ENCODE data around the gene ZNF273.
"Not testable (repeated sequence)": the region's sequence is repeated elsewhere in the genome, so short reads cannot be mapped to it uniquely, and the experiment has no call there.

ZNF273 gene

DNA sequence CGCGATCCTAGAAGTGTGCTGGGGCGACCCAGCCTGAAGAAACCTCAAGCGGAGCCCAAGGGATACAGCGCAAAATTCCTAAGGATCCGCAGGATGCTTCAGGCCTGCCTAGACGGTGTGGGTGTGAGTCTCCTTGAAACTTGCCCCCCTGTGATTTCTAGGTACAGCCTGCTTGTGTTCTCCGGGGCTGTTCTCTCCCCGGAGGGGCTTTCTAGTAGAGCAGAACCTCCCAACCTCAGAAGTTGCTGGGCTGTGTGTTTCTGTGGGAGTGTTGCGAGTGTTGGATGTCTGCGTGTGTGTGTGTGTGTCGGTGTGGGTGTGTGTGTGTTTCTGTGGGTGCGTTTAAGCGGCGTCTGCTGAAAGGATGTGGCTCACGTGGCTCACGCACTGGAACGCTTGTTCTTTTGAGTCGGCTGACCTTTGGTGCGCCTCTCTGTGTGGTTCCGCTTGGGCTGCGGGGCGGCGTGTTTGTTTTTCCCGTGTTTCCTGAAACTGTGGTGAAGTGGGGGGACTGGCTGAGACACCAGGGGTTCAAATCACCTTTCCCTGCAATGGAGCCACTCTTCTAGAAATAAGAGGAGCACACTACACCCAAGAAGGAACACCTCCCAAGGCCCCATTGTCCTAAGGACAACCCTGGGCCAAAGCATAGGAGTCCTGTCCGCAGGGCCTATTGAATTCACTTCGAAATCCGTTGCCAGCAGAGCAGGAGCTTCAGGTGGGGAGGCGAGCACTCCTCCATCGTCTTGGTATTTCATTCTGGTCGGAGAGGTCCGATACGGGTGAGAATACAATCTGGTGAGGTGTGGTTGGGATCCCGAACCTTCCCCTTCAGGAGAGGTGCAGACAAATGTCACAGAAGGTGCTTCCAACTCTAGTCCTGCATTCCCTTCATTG lies 25.1 kb upstream of the ZNF273 start:
- no peak for DNase-seq

DNA sequence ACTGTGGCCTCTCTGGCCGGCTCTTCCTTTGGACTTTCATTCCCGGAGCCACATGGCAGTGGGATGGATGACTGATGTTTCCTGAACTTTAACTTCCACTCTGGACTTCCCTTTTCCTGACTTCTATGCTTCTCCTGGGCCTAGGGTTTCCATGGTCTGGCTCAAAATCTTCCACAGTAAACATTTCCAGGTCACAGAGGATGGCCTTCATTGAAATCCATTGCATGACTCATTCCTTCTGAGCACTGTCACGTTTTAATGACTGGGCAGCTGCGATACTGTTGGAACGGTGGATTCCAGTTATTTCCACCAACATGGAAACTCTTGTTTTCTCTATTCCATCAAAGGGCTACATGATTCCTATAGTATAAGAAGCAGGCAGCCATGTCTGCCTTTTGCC lies 24.4 kb upstream of the ZNF273 start:
- DNase-seq: no peak

DNA sequence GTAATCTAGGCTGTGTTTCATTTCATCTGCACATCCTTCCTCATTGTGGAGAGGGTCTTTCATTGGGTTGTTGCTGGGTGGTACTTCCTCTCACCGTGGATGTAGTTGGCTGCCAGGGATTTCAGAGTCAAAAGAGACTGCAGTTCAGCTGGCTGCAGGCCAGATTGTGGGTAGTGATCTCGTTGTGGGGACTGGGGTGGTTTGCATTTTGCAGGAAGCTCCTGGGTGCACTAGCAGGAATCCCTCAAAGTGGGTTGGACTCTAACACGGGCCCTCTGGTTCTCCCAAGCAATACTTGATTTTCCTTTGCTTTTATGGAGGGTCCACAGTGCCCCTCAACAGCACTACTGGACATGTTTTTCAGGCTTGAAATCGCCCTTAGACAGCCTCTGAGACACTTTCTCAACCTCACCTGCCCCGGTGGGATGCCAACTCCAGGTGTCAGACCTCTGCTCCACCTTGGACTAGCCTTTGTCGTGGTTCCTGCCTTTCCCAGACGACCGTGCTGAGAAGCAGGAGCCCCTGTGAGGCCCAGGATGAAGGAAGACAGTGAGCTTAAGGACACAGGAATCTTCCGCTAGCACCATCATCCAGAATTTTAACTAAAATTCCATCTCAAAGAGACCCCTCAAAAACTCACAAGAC lies 23.9 kb upstream of the ZNF273 start:
- no peak for DNase-seq

DNA sequence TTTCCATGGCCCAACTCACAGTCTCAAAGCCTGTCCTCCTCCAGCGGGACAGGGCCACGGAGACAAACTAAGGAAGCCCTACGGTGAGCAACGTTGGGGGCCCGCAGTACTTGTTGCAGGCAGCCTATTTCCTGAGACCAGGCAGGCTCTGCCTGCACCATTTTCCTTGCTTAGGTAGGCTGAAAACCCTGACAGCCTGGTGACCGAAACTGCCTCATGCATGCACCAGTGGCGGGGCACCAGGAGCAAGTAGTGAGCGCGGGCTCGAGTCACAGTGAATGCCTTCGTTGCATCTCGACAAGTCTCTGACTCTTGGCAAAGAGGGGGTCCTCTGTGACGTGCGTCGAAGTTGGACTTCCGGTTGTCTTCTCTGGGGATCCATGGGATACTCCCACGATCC lies 23.3 kb upstream of the ZNF273 start:
- no peak for DNase-seq

DNA sequence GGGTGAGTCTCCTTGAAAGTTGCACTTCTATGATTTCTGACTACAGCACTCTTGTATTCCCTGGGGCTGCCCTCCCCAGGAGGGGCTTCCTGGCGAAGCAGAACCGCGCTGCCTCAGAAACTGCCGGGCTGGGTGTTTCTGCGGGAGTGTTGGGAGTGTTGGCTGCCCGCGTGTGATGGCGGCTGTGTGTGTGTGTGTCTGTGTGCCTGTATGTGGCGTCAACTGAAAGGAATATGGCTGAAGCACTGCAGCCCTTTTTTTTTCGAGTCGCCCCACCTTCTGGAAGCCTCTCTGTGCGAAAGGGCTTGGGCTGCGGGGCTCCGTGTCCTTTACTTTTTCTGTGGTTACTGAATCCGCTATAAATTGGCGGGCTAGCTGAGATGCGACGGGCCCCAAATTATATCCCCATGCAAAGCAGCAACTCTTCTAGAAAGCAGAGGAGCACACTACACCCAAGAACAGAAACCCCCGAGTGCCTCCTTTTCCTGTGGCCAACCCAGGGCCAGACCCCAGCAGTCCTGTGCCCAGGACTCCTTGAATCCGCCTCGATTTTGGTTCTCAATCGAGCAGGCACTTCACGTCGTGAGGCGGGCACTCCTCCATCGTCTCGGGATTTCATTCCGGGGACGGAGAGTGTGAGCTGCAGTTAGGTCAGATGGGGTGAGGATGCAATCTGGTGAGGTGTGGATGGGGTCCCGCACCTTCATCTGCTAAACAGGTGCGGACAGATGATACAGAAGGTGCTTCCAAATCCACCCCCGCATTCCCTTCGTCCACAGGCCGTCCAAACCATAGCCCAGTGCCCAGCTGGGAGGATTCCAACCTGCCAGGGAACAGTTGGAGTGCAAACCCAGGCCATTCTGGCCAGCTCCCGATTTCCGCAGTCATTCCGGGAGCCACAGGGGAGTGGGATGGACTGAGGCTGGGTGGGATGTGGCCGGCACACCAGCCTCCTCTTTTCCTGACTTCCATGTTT lies 22.5 kb upstream of the ZNF273 start:
- DNase-seq: no peak

DNA sequence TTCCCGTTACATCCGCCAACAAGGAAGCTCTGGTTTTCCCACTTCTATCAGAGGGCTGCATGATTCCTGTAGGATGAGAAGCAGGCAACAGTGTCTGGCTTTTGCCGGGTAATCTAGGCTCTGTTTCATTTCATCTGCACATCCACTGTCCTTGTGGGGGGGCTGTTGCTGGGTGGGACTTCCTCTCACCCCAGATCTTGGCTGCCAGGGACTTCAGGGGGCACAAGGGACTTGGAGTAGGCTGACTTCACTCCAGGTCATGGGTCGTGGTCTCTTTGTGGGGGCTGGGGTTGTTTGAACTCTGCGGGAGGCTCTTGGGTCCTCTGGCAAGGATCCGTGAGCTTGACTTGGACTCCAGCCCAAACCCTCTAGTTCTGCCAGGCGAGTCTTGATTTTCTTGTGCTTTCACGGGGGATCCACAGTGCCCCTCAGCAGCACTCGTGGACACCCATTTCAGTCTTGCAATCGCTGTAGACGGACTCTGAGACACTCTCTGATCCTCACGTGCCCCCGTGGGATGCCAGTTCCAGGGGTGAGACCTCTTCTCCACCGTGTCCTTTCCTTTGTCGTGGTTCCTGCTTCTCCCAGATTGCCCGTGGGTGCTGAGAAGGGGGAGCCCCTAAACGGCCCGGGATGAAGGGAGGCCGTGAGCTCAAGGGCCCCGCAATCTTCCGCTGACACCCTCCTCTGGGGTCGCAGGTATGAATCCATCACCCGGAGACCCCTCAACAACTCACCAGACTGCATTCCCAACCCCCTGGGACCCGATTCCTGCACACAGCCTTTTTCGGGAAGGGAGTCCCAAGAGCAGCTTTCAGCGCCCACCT lies 21.4 kb upstream of the ZNF273 start:
- no peak for DNase-seq

DNA sequence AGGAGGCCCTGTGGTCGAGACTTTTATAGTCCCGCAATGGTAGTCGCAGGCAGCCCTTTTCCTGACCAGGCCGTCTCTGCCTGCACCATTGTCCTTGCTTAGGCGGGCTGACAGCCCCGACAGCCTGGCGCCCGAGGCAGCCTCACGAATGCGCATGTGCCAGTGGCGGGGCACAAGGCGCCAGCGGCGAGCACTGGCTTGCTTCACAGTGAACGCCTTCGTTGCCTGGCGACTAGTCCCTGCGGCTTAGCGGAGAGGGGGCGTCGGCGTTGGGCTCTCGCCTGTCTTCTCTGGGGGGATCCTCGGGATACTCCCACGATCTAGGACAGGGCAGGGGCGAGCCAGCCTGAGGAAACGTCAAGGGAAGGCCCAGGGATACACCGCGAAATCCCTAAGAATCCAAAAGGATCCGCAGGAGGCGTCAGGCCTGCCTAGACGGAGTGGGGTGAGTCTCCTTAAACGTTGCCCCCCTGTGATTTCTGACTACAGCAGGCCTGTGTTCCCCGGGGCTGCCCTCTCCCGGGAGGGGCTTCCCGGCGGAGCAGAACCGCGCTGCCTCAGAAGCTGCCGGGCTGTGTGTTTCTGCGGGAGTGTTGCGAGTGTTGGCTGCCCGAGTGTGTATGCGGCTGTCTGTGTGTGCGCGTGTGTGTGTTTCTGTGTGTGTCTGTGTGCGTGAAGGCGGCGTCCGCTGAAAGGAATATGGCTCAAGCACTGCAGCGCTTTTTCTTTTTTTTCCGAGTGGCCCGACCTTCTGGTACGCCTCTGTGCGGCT lies 20.5 kb upstream of the ZNF273 start:
- DNase-seq: no peak

DNA sequence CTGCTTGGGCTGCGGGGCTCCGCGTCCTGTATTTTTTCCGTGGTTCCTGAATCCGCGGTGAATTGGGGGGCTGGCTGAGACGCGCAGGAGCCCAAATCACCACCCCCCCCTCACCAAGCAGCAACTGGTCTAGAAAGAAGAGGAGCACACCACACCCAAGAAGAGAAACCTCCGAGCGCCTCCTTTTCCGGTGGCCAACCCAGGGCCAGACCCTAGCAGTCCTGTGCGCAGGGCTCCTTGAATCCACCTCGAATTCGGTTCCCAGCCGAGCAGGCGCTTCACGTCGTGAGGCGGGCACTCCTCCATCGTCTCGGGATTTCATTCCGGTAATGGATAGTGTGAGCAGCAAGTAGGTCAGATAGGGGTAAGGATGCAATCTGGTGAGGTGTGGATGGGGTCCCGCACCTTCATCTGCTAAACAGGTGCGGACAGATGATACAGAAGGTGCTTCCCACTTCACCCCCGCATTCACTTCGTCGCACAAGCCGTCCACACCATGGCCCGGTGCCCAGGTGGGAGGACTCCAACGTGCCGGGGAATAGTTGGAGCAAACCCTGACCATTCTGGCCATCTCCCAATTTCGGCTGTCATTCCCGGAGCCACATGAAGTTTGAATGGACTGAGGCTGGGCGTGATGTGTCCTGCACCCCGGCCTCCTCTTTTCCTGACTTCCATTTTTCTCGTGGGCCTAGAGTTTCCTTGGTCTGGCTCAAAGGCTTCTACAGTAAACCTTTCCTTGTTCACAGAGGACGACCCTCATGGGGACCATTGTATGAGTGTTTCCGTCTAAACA lies 19.8 kb upstream of the ZNF273 start:
- no peak for DNase-seq

DNA sequence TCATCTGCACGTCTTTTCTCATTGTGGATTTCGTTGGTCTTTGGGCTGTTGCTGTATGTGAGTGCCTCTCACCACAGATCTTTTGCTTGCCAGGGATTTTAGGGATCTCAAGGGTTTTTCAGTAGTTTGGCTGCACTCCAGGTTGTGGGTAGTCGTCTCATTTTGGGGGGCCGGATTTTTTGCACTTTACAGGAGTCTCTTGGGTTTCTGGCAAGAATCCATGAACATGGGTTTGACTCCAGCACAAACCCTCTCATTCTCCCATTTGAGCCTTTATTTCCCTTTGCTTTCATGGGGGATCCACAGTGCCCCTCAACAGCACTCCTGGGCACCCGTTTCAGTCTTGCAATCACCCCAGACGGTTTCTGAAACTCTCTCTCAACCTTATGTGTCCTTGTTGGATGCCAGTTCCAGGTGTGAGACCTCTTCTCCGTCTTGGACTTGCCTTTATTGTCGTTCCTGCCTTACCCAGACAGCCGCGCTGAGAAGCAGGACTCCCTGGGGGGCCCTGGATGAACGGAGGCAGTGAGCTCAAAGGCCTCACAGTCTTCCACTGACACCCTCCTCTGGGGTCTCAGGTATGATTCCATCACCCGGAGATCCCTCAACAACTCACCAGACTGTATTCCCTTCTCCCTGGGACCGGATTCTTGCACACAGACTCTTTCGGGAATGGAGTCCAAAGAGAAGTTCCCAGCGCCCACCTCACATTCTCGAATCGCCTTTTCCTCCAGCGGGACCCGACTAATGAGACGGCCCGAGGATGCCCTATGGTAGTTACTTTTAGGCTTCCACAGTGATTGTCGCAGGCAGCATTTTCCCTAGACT lies 18.8 kb upstream of the ZNF273 start:
- no peak for DNase-seq

DNA sequence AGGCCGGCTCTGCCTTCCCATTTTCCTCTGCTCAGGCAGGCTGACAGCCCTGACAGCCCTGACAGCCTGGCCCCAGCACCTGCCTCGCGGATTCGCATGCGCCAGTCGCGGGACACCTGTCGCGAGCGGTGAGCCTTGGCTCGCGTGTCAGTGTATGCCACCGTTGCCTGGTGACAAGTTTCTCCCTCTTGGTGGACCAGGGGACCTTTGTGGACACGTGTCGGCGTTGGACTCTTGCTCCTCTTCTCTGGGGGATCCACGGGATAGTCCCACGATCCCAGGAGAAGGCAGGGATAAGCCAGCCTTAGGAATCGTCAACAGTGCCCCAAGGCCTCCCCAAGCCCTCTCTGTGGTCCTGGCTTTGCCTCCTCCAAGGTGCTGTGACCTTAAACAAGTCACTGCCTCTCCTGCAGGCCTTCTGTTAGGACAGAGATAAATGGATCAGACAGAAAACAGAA lies 18.1 kb upstream of the ZNF273 start:
- no peak for DNase-seq

DNA sequence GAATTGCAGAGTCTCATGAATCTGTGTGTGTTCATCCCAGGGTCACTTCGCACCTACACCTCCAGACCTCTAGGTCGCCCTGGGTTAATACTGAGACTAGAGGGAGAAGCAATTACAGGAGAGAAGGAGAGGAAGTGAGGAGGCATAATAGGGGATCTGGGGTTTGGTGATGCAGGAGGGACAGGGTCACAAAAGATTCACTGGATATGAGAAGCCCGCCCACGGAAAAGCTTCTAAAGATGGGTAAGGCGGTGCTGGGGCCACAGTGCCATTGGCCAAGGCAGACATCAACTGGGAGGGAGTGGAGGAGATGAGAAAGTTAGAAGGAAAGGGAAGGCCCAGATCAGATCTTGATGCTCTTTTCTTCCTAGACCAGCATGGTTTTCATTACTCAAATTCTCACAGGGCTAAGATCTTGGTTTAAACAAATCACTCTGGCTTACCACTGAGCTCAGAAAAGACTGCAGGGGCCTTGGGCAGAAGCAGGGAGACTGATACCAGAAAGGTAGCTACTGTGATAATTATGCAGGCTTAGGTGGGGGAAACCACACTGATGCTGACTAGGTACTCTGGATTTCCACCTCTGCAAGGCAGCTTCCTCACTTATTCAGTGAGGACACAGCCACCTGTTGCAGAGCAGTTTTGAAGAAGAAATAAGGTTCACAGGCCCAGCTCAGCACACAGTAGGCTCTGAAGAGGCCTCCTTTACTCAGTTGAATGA lies 17.4 kb upstream of the ZNF273 start:
- DNase-seq: no peak

DNA sequence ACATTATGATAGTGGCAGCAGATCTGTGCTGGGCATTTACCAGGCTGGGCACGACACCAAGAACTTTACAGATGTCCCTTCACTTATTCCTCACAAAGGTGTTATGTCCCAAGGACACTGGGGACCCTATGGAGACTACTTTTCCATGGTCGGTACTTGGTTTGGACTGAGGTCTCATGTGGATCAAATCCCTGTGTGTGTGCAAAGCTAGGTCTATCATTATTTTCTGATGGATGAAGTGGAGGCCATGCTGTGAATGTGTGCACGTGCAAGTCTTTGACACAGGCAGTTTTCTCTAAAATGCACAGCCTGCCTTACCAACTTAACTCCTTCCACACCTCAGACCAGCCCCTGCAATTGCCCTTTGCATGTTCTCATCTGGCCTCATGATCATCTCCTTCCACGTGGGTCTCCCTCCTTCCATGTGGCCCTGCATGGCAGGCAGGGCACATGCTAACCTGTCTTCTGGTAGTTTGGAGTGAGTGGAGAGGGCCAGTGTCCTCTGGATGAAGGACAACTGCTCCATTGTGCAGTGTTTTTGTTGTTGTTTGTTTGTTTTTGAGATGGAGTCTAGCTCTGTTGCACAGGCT lies 16.0 kb upstream of the ZNF273 start:
- no peak for DNase-seq

DNA sequence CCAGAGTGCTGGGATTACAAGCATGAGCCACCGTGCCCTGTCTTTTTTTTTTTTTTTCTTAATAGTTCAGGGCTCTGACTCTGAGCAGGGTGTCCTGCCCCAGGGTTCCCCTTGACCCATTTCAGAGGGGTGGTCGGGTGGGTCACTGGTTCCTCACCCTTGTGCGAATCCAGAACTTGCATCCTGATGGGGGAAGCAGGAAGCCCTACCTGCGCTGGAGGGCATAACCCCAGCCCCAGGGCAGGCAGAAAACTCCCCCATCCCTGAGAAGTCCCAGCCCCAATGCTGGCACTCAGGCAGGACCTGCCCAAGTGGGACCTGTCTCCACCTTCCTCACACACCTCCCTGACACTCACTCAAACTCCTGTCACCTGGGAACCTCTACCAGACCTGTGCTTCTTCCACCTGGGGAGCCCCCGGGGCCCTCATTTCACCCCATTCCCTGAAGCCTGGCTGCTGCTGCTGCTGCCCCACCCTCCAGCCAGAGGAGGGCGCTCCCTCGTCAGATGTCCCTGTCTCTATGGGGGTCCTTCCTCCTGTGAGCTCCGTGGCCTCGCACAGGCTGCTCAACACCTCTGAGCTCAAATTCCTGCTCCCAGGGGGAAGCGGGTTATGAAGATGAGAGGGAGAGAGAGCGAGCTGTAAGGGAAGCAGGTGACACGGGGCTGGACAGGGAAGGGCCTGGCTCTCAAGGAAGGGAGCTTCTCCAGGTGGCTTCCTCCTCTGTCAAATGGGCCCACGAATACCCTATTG lies 15.1 kb upstream of the ZNF273 start:
- peak in 1 of 5 donors; percentile 31 for DNase-seq

DNA sequence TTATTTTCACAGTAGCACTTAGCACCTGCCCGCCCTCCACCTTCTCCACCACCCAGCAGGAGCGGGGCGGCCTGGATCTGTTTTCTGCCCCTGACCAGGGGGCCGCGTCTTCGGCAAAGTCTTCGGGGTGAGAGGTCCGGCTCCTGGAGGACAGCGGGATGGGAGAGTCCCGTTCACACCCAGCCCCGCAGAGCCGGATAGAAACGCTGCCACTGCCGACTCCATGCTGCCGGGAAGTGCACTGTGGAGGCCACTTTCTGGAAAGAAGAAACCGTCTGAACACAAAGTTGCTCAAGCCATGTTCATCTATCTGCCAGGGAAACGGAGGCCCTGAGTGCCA lies 14.5 kb upstream of the ZNF273 start:
- no peak for DNase-seq

DNA sequence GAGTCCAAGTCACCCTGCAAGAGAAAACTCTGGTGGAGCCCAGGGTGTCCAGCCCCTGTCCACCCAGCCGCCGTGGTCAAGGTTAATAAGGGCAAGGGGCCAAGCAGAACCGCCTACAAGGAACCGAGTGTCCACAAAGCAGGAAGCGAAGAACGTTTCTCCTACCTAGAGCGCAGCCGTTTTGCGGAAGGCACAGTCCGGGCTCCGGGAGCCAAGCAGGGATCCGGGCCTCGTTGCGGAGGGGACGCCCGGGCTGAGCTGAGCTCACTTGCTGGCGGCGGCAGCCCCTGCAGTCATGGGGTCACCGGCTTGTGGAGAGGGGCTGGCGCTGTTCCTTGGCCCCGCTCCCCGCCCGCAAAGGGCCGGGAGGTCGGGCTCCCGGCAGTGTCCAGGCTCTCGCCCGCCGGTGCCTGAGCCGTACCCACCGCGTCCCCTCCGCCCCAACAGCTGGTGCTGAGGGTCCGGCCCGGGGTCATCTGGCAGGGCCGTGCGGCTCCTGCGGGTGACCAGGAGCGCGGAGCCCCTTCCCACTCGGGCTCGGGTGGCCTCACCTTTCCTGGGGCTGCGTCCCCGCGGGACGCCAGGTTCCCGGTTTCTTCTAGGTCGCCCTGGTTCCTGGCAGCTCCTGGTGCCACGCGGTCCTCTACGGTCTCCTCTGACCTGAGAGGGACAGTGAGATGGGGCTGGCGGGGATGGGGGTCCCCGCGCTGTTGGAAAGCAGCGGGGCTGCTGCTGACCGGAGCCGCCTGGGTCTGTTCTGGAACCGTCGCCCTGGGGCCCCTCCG lies 14.0 kb upstream of the ZNF273 start:
- peak in 1 of 5 donors; percentile 21 for DNase-seq

DNA sequence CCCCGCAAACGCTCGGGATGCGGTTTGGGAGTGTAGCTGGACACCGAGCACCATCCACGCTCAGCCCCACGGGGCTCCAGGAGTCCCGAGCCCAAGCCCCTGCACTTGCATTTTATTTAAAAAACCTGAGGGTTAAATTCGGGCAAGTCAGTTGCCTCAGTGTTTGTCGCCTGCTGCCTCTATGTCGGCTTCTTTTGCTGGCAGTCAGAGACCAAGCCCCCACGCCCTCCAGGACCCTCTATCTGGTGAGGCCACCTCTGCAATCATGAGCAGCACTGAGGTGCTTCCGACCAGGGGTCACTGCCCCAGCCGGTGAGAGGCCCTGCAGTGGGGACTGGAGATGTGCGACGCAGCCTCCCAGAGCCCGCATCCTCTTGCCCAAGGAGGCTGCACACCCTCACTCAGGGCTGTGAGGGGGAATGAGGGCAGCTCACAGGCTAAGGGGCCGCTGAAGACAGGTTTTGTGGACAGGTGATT lies 13.3 kb upstream of the ZNF273 start:
- DNase-seq: no peak

DNA sequence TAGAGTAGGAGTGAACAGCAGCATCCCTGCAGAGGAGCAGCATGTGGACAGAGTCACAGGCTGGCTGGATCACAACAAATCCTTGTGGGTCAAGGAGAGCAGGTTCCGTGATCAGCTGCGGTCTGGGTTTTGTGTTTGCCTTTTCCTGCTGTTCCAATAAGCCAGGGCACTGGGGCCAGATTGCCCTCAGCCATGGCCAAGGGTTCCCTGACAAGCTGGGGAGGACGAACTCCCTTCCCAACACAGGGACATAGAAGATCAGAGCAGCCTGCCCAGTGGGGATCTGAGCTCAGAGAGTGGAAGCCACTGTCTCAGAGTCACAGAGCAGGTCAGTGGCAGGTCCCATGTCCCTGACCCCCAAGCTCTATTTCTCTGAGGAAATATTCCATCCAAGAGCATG lies 12.8 kb upstream of the ZNF273 start:
- DNase-seq: not testable (repeated sequence)
